NCI-H2227 treated with DMSO at 0.1 percent for 48 hours (cell line): Measurements from ENCODE around the gene SFN.
"Not testable (repeated sequence)": the region's sequence is repeated elsewhere in the genome, so short reads cannot be mapped to it uniquely, and the experiment has no call there.

ENCODE experiments used
- DNase-seq: peaks from one replicate; lab custom pipeline; 2025; lab: John Stamatoyannopoulos, UW

Gene SFN

DNA sequence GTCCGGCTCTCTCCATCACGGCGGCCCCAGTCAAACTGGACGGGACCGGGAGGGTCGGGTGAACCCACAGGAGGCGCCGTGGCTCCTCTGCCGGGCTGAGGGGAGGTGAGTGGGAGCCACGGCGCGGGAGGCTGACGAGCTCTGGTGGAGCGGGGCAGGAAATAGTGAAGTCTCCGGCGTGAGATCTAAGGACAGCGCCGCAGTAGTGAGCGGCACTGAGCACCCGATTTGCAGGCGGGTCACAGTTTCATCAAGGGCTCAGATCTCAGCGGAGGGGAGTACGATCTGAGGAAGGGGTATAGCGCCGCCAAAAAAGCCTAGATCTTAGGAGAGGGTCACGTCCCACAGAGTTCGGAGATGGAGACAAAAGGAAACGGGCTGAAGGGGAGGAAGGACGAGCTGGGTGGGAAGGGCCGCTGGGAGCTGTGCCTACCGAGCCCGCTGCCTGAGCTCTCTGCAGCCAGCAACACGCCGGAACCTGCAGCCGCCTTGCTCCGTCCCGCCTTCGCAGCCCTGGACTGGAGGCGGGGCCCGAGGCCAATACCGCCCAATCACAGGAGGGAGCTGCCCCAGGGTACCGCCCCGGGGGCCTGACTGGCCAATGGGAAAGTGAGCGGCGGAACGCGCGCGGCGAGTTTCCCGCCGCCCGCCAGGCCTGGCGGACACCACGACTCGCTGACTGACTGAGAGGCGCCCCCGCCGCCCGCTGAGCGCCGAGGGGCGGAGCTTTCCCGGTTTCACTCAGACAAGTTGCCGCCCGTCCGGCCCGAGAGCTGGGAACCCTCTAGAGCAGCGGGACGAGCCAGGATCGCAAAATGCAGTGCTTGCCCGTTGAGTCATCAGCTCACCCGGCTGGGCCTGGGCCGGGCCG, 1.9 kb downstream of the SFN start:
- DNase-seq, result peak; percentile 98

DNA sequence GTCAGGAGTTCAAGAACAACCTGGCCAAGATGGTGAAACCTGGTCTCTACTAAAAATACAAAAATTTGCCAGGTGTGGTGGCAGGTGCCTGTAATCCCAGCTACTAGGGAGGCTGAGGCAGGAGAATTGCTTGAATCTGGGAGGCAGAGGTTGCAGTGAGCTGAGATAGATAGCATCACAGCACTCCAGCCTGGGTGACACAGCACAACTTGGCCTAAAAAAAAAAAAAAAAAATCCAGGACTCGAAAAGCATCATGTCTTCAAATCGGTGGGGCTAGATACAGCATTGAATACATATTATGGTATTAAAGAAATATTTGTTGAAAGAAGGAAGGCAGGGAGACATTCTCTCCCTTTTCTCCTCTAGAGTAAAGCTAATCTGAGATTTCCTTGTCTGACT, 10.1 kb downstream of the SFN start:
- DNase-seq, result not testable (repeated sequence)

DNA sequence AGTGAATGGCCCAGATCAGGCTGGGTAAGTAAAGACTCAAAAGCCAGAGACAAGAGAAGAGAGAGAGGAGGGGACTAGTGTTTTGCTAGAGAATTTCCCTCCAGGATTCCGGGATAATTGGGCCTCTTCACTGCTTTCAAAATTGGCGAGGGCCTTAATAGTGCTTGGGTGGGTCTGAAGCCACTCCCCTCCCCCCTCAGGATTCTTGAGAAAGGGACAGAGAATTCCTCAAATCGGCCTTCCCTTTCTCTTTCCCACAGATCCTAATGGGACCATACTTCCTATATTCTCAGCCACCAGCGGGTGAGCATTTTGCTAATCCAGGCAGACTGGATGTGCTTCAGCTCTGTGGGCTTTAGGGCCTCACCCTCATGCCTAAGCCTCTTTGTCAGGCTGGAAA, 11.9 kb downstream of the SFN start:
- peak; percentile 22 for DNase-seq

DNA sequence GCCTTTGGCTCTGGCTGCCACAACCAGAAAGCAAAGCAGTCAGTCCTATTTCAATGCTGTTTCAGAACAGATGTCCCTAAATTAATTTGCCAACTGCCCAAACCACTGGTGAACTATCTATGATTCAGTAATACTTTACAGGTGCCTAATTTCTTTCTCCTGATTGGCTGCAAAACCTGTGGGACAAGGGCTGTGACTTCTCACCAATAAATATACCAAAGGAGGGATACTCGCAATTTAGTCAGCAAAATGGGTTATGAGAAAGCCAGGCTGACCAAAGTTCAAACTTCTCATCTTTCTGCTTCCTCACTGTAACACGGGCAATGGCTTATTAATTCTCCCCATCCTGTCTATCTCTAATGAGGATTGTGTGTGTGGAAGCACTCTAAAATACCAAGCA, 14.4 kb downstream of the SFN start:
- DNase-seq, result no peak

DNA sequence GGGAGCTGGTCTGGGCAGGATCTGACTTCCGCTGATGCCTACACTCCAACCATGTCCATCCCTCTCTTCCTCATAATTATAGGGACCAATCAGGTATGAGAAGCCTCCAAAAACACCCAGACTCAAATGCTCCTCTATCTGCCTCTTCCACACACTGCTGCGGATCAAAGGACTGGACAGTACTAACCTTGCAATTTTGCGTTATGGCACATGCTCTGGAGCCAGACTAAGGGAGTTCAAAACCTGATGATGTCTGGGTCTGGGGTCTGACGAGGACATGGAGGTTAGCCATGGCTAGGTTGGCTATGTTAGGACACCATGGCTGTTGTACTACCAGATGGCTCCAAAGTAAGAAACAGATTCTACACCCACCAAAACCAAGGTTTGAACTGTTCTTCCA, 16.8 kb downstream of the SFN start:
- no peak for DNase-seq

DNA sequence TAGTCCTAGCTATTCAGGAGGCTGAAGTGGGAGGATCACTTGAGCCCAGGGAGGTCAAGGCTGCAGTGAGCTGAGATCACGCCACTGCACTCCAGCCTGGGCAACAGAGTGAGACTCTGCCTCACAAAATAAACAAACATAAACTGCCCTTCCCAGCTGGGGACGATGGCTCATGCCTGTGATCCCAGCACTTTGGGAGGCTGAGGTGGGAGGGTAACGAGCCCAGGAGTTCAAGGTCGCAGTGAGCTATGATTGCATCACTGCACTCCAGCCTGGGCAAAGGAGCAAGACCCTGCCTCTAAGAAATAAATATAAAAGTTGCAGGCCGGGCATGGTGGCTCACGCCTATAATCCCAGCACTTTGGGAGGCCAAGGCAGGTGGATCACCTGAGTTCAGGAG, 18.7 kb downstream of the SFN start:
- DNase-seq, result not testable (repeated sequence)

DNA sequence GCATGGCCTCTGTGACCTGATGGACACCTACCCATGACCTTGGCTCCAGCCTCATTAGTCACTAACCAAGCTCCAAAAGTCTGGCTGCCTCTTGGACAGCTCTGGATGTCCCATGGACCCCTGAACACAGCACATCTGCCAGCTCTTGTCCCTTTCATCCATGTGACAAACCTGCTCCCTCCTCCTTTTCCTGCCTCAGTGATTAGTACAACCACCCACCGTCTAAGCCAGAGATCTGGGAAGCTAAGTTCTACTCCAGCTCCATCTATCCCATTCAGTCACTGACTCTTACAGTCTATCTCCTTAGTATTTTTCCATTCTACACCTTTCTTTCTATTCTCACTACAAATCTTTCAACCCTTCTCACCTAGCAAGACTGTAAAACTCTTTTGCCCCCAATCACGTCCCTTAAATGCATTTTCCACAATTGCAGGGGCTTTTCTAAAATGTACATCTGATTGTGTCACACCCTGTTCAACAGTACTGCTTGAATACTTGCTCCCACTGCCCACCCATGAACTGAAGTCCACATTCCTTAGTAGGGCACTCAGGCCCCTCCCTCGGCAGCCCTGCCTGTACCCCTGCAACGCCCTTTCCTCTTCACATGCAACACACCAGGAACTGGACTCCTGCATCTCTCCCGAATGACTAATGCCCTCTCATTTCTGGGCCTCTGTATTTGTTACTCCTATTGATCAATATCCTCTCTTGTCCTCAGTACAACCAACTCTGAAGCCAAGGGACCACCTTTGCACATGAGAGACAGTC, 19.9 kb downstream of the SFN start:
- no peak for DNase-seq

DNA sequence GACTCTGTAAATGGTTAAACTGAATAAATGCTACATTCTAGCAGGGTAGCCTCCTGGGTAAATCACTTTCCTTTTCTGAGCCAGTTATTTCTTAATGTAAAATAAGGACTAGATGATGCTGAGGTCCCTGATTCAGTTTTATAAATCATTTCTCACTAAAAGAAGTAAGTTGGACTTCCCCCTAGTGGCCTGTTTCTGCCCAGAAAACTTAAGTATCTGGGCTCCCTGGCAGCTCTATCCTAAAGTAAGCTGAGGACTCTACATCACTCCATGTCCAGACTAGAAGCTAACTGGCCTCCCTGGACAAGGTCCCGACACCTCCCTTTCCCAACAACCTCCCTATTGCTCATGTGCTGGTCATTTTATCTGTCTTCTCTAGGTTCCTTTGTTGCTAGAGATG, 24.2 kb downstream of the SFN start:
- no peak for DNase-seq

DNA sequence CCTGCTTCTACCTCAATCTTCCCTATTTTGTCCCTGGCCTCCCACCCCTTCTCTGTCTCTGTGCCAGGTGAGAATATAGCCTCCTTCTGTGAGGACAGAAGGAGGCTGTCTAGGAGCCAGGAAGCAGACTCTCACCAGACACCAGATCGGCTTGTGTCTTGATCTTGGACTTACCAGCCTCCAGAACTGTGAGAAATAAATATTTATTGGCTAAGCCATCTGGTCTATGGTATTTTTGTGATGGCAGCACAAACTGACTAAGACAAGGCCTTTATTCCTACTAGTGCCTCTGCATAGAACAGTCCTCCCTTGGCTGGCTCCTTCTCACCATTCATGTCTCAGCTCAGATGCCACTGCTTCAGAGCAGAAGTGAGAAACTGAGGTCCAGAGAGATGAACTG, 25.3 kb downstream of the SFN start:
- DNase-seq, result no peak

DNA sequence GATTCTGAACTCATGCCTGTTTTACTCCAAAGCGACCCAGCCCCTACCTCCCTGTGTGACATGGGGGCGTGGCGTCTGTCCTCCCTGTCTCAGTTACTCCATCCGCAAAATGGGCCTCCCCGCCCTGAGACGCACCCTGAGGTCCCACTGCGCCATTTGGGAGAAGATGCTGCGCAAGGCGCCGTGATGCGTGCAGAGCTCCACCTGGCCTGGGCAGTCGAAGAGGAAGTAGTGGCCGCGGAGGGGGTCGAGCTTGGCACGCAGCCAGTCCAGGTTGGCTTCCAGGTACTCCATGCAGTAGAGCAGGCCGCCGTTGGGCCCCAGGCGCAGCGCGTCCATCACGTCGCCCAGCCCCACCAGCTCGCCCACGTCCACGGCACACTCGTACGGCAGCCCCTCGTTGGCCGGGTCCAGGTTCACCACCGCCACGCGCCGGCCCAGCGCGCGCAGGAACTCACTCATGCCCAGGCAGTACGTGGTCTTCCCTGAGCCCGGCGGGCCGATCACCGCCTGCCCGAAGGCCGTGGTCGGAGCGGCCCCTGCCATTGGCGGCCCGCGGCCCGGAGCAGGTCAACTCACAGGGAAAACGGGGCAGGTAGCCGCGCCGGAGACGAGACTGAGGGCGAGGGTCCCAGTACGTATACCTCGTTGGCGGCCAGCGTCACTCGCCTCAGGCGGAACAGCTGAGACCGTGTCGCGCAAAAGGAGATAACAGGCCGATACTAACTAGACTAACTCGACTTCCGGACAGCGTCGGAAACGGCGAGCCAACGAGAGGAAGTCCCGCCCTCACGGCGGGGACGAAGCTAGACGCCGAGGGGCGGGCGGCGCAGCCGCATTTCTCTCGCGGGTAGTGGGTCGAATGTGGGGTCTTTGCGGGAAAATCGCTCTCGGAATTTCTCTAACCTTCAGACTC, 26.9 kb downstream of the SFN start, which contains the start of gene GPN2:
GPN2 (minus strand) TSS at position 733 of the 916 bp plus-strand sequence; CDS start at position 546, 187 bp downstream.
- DNase-seq, result peak; percentile 77

DNA sequence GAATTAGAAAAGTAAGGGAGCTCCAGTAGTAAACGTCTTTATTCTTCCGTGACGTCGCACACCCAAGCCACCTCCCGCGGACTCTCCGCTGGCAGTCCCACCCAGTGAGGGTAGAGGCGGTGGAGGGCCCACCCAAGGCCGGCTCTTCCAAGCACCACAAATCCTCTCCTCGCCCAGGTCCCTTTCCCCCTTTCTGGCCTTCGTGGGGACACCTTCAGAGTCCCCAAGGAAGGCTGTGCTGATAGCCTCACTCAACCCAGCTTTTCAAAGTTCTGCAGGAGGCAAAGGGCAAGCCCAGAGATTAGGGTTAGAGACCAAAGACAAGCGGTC, 27.5 kb downstream of the SFN start:
- no peak for DNase-seq

DNA sequence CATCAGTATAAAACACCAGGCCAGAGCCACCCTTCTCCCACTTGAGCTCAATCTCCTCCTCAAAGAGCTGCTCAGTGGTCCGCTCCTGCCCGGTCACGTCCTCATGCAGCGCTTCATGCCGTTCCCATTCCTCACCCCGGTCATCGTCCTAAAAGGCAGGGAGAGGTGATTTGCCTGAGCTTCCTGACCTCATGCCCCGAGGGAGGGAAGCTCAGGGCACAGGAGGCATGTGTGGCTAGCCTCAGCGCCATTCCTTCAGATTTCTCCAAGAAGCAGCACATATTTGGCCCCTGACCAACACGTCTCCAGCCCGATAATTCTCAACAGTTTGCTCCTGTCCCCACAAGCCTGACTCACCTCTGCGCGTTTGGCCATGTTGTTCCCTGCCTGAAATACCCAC, 31.3 kb downstream of the SFN start:
- no peak for DNase-seq

DNA sequence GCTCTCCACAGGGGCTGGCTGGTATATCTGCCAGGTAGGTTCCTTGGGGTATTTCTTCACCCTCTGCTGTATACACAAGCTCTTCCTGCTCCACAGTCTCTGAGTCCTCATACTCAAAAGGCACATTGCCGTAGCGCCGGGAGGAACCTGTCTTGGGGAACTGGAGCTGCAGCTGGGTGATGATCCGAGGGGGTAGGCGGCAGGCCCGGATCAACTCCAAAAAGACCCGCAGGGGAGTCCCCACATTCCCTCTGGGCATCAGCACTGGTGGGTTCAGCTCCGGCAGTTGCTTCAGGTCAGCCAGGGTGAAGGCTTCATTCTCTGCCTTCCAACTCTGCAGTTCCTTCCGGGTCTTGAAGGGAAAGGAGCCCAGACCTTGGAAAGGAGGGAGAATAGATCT, 34.4 kb downstream of the SFN start:
- DNase-seq, result no peak

DNA sequence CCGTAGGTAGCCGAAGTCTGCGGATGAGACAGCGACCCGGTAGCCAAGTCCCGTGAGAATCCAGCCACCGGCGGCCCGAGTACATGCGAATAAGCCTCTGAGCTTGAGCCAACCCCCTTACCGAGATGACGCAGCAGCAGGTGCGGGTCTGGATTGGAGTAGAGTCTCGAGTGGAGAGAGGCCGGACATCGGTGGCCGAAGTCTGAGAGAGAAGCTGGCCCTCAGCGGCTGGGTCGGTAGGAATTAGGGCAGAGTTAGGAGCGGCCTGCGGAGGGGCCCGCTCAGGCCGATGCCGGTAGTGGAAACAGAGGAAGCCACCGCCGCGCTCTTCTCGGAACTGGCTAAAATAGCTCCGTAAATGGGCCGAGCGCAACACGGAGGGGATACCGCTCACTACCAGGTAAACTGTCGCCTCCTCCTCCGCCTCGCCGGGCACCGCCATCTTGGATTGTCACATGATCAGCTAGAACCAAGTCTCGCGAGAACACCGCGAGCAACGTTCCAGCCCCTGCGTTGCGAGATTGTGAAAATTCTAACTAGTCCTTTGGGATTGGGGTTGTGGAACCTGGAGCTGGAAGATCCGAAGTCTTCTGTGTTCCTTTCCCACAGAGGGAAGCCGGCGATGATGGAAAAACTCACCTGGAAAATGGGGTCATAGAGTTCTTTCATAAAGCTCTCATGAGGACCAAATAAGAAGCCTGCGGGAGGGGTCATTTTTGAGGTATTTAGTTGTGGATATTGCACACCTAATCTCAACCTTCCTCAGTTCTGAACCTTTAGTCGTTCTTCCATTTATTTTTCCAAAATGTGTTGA, 37.3 kb downstream of the SFN start, which contains the start of gene GPATCH3:
GPATCH3 (minus strand) TSS at position 467 of the 814 bp plus-strand sequence; CDS start at position 442, 25 bp downstream.
- peak; percentile 96 for DNase-seq

DNA sequence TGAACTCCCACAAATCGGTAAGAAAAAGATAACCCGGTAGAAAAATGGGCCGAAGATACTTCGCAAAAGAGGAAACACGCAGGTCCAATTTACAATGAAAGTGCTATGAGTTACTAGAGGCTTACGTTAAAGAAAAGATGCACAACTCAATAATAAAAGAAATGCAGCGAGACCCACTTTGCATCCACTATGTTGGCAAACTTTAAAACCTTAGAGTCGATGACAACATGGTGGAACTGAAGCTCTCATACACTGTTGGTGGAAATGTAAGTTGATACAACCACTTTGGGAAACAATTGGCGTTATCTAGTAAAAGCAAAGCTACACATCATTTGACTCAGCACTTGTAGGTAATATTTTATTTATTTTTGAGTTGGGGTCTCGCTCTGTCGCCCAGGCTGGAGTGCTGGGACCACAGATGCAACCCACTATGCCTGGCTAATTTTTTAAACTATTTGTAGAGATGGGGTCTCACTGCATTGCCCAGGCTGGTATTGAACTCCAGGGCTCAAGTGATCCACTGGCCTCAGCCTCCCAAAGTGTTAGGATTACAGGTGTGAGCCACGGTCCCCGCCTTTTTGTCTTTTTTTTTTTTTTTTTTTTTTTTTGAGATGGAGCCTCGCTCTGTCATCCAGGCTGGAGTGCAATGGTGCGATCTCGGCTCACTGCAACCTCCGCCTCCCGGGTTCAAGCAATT, 38.0 kb downstream of the SFN start:
- no peak for DNase-seq

DNA sequence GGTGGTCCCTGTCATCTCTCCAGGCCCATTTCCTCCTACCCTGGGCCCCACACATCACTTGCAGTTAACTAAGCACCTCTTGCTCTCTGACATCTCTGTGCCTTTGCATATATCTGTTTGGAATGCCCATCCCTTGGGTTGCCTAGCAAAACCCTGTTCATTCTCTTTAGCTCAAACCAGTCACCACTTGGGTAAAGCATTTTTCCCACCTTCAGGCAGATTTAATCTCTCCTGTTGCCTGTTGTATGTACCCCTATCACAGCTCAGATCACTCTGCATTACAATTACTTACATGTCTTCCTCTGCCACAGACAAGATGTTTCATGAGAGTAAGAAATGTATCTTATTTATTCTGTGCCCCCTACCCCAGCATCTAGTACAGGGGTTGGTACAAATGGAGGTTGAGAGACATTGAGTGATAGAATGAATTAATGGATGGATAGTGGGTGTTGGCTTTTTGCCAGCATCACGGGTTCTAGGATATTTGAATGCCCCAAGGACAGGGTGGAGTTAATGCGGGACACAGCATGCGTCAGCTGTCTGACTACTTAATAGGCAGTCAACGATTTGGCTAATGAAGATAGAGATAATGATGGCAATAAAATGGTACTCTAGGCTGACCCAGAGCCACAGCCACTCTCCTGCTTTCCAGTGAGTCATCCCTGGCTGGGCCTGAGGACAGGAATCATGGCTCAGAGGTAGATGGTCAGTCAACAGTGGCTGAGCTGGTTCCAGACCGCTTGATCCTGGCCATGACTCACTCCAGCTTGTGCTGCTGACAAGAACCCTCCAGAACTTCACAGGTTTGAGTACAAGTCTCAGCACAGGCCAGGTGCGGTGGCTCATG, 44.3 kb downstream of the SFN start:
- DNase-seq, result no peak

DNA sequence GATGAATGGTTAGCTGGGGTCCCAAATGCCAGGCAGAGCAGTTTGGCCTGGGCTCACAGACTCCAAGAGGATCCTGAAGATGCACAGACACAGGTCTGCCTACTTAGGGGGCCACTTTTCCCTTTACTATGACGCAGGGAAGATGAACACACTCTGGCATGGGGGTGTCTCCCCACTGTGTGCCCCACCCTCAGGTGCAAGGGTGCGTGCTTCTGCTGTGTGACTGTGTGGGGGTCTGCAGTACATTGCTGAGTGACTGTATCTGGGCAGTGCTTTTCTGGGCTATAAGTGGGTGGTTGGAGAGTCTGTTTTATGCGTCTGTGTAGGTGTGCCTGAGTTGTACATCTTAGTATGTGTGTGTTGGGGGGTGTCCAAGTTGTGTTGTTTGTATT, 47.0 kb downstream of the SFN start:
- DNase-seq, result no peak

DNA sequence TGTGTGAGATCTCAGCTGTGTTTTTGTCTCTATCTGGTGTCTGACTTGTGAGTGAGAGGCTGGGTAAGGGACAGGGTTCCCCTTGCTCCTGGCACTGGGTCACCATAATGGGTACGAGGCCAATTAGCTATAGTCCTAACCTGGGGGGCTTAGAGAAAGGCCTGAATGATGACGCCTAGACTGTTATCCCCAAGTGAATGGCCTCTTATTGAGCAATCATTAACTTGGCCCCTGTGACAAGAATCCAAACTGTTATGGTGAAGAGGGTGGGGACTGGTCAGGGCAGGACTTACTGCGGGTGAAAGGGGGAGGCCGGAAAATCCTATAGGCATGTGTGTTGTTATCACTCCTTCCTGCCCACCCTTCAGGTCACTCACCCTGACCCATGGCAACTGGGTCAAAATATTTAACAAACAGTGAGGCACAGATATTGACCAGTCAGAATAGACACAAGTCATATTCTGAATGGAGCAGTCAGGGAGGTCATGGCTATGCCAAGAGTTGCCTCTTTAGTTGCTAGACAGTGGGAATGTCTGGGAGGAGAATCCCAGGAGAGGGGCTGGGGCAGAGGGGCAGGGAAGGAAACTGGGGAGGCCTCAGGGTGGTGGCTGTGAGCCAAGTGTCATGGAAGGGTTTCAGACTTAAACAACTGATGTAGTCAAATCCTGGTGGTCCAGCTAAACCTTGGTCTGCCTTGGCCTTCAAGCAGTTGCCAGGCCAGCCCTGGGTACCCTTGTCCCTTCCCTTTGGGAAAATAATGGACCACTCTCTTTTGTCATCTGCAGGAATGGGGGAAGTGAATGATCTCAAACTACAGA, 47.6 kb downstream of the SFN start:
- DNase-seq, result no peak
